Fibroblast of skin of right biceps (primary cell): Measurements from ENCODE around the gene PRR35.
A peak's percentile ranks its signal among the peaks of the same experiment; 100 is the strongest.

Experiments used
- DNase-seq: peaks from one replicate; pipeline ENCODE4 v3.0.0-alpha.2; 2013

The PRR35 gene

GRCh38 chr16:560204-560700 is at the start of gene PRR35:
PRR35 (plus strand) TSS chr16:560394; CDS start chr16:563295, 2,901 bp downstream.
- no peak for DNase-seq

- no peak for DNase-seq
These were observed 47.4 kb upstream of the PRR35 start for GRCh38 chr16:512802-513201.

DNA sequence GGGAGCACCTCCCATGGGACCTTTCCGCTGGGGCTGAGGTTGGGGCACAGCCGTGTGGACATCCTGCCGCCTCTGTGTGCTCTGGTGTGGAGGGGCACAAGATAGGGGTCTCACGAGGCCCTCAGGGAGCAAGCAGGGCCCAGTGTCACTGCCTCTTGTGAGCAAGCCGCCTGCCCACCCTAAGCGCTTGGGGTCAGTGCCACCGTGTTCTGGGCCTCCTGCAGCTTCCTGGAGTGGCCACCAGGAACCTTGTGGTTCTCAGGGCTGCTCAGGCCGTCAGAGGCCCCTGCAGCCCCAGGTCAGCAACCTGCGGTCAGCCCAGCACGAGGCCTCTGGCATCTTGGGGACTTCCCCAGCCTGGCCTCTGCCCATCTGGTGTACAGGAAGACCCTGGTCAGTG is 46.2 kb upstream of the PRR35 start:
- no peak for DNase-seq

- DNase-seq: no peak
These were observed 44.8 kb upstream of the PRR35 start for GRCh38 chr16:515175-515938.

DNA sequence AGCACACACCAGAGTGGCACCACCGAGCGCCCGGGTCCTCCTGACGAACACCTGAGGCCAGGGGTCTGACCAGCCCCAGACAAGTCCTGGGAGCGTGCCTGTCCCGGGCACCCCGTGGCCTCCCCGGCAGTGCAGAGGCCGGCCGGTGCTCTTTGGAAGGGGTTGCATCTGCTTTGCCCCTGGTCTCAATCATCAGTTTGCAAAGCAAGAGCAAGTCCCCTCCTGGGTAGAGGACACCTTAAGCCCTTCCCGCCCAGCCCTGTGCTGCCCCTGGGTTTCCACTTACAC is 44.3 kb upstream of the PRR35 start:
- DNase-seq: no peak

- DNase-seq: no peak
These were observed 43.9 kb upstream of the PRR35 start for GRCh38 chr16:516301-516700.

GRCh38 chr16:518858-519257 is 41.3 kb upstream of the PRR35 start:
- no peak for DNase-seq

- no peak for DNase-seq
These were observed 40.8 kb upstream of the PRR35 start for GRCh38 chr16:519425-519824.

GRCh38 chr16:519841-520687 is 40.1 kb upstream of the PRR35 start:
- no peak for DNase-seq

DNA sequence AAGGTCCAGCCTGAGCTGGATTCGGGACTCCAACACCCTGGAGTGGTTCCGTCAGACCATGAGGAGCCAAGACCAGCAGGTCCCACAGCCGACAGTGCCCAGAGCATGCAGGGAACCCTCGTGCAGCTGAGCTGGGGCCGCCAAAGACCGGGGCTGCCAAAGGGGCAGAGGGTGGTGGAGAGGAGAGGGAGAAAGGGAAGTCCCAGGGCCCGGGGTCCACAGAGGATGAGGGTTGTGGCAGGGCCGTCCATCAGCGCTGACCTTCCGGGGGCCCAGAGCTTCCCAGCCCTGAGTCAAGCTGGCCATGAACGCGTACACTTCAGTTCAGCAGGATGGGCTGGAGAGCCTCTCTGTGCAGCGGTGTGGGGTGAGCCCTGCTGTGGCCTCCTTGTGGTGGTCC is 39.3 kb upstream of the PRR35 start:
- no peak for DNase-seq

DNA sequence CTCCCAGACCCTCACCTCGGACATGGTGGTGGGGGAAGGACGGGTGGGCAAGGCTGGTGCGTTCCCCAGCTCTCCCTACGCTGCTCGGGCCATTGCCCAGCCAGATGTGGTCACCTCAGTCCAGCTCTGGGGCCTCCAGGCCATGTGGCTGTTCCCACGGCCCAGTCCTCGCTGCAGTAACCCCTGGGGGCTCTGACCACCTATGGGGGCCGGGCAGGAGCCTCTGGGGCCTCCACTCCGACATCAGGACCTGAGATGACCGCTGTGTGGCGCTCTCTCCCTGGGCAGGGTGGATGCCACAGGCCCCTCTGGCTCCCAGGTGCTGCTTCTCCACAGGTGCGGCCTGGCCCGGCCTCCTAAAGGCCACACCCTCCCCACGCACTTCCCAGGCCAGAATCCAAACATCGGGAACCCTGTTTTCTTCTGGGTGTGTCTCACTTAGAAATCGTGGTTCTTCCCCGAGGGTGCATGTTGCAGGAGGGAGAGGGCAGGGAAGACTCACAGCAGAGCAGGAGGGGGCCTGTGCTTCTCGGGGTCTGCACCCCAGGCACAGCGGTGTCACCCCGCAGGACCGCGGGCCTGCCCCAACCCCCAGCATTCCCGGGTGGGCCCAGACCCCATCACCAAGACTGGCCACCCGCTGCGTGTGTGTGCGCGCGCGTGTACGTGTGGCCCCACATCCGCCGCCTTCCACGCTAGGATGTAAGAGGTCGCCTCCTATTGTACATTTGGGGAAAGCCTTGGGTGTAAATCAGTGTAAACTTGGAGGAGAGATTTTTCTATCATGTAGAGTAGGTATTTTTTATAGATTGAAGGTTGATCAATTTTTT is 38.6 kb upstream of the PRR35 start:
- no peak for DNase-seq

GRCh38 chr16:522320-523096 is 37.7 kb upstream of the PRR35 start:
- DNase-seq: no peak

- no peak for DNase-seq
These were observed 37.0 kb upstream of the PRR35 start for GRCh38 chr16:523097-523741.

DNA sequence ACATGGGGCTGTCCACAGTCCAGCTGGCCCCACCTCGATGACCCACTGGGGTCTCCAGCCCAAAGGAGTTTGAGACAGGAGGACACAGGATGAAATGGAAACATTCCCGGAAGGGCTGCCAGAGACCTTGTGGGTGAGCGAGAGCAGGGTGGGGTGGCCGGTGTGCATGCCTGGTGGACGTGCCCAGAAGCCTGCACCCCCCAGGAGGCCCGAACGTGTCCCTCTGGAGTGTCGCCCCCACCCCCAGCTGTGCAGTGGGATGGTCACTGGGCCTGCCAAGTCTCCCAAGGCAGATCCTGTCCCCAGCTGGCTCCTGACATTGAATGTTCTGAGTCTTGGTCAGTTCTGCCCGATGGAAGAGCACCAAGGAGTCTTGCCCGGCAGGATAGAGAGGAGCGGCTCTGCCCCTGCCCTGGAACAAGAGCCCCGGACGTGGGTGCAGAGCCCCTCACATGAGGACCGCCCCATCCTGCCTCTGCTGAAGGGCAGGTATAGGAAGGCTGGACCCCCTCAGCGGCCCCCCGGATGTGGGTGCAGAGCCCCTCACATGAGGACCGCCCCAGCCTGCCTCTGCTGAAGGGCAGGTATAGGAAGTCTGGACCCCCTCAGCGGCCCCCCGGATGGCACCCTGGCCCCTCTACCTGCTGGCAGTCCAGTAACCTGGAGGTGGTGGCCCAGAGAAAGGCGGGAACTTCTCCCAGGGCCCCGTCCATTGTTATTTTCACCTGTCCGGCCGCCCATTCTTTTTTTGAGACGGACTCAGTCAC is 35.7 kb upstream of the PRR35 start:
- no peak for DNase-seq

DNA sequence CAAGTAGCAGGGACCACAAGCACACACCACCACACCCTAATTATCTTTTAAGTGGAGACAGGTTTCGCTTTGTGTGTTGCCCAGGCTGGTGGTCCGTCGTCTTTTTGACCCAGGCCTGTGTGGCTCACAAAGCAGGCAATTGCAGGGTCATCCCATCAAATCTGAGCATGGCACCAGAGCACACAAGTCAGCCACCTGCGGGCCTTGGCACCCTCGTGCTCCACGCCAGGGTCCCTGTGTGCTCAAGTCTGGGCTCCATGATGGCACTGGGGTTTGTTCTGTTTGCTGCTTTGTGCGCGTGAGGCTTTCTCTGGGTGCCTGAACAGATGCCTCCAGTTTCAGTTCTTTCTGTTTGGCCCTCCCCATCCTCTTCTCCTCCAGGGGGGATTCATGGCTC is 35.1 kb upstream of the PRR35 start:
- DNase-seq: no peak

GRCh38 chr16:525520-526180 is 34.5 kb upstream of the PRR35 start:
- peak; percentile 85 for DNase-seq

DNA sequence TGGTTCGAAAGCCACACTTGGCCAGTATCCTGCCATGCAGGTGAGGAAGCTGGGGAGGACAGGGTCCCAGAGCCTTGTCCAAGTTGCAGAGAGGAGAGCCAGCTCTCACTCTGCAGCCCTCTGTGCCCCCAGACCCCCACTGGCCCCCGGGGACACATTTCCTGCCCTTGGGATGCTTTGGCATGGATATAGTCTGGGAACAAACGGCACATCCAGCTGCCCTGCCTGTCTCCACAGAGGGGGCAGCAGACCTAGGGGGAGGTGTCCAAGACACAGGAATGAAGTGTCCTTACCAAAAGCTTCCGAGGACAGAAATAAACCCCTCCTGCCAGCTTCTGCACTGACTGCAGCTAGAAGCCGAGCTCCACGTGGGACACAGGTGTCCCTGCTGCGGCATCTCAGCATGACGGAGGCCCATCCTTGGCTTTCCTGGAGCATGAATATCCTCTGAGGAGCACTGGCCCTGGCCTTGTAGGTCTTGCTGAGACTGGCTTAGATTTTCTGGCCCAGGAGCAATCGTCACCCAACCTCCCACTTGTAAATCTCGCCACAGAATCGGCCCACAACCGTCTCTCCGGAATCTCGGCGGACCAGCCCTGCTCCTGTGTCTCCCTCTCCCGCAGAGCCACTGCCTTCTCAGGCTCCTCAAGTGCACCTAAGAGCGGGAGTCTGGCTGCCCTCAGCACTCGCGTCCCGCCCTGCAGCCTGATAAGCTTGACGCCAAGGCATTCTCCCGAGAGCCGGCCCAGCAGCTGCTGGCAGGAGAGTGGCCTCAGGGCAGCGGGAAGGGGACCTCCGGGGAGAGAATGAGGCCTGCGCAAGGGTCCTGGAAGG is 33.8 kb upstream of the PRR35 start:
- DNase-seq: peak; percentile 25

DNA sequence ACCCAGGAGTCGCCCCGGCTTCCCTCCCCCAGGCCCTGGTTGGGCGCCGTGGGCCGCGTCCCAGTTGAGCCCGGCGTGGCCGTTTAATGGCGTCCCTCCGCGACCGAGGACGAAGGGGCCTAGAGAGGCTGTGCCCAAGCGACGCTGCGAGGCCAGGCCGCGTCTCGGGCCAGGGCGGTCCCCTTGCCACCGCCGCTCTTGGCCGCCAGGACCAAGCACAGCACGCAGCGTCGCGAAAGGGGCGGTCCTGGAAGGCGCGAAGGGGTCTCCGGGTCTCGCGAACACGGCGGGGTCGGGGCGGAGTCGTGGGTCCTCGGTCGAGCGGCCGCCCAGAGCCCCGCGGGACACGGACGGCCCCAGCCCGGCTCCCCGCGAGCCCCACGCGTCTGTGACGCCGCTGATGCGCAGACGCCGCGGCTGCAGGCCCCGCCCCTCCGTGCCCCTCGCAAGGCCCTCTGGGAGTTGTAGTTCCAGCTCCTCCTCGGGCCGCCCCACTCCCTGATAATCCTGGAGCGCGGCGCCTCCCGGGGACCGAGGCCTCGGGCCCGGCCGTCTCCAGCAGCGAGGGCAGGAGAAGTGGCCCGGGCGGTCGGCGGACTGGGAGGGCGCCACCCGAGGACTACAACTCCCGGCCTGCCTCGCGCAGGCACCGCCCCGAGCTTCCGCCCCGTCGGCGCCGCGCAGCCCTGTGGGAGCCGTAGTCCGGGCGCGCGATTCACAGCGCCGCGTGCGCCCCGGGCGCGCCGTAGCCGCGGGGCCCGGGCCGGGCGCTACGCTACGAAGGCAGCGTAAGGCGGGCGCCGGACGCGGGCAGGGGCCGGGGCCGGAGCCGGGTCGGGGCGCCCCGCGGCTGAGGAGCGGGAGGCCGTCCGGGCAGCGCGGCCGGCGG is 32.9 kb upstream of the PRR35 start, which contains the start of gene CAPN15:
CAPN15 (plus strand) TSS at position 698 of the 889 bp plus-strand sequence. CDS start 19,127 bp downstream, outside the sequence.
- DNase-seq: peak; percentile 86
